ENCODE data around the gene LMAN1L.

GRCh38 chr15:74787251-74788041, 25.2 kb upstream of the LMAN1L start:
- TF ChIP-seq CTCF (IDR thresholded peaks at IDR 0.05) (peak in 1 of 3 experiments; percentile 18), POLR2AphosphoS5 (IDR thresholded peaks at IDR 0.05; ENCODE audit: insufficient read depth in 1 of 2, low read depth in 1 of 2) (peak in 1 of 2 donors; percentile 18)

All from vagina (tissue), 2 donors.